Measurements from ENCODE around the gene L3MBTL3. TPM values are rescaled to one million over a fixed set of nuclear protein-coding genes. Genes with fewer than 3 reads are reported as not detected.

L3MBTL3 gene
- total RNA-seq, 1 donor from 2014 or later: 23.8 TPM

- no peak overlapping the region for H3K4me3 Mint-ChIP-seq
- peaks cover 4% of the 10 kb centered on the region for H3K4me1 Mint-ChIP-seq (ENCODE audit: unreplicated experiment)
- no peak for DNase-seq (ENCODE audit: extremely low spot score, unreplicated experiment)
- peaks cover 8% of the 10 kb centered on the region for H3K9me3 Mint-ChIP-seq
- no peak for TF ChIP-seq CTCF (conservative IDR thresholded peaks at IDR 0.05)
- peaks cover 49% of the 10 kb centered on the region for H3K36me3 Mint-ChIP-seq
- H3K27me3 Mint-ChIP-seq: no peaks in the 10 kb centered on the region
- no peak overlapping the region for H3K27ac Mint-ChIP-seq
These were observed 87.8 kb downstream of the L3MBTL3 start for GRCh38 chr6:130105996-130106704.

GRCh38 chr6:130107710-130108109, 89.3 kb downstream of the L3MBTL3 start:
- no peak overlapping the region for H3K4me3 Mint-ChIP-seq
- no peak for DNase-seq (ENCODE audit: extremely low spot score, unreplicated experiment)
- peaks cover 41% of the 10 kb centered on the region for H3K36me3 Mint-ChIP-seq
- H3K9me3 Mint-ChIP-seq: peaks cover 8% of the 10 kb centered on the region
- no peak overlapping the region for H3K27ac Mint-ChIP-seq
- H3K4me1 Mint-ChIP-seq (ENCODE audit: unreplicated experiment): peaks cover 6% of the 10 kb centered on the region
- no peak for TF ChIP-seq CTCF (conservative IDR thresholded peaks at IDR 0.05)
- H3K27me3 Mint-ChIP-seq: no peaks in the 10 kb centered on the region

- TF ChIP-seq CTCF (conservative IDR thresholded peaks at IDR 0.05): no peak
- Mint-ChIP-seq H3K4me1 (ENCODE audit: unreplicated experiment) (peaks cover 6% of the 10 kb centered on the region), H3K27ac (no peak overlapping the region), H3K27me3 (no peaks in the 10 kb centered on the region), H3K36me3 (peaks cover 44% of the 10 kb centered on the region), H3K4me3 (no peak overlapping the region), H3K9me3 (peaks cover 8% of the 10 kb centered on the region)
- no peak for DNase-seq (ENCODE audit: extremely low spot score, unreplicated experiment)
These were observed 92.7 kb downstream of the L3MBTL3 start for GRCh38 chr6:130111031-130111430.

GRCh38 chr6:130113201-130113710, 94.9 kb downstream of the L3MBTL3 start:
- no peaks in the 10 kb centered on the region for H3K27me3 Mint-ChIP-seq
- peaks cover 14% of the 10 kb centered on the region for H3K4me1 Mint-ChIP-seq (ENCODE audit: unreplicated experiment)
- no peak for TF ChIP-seq CTCF (conservative IDR thresholded peaks at IDR 0.05)
- peaks cover 8% of the 10 kb centered on the region for H3K9me3 Mint-ChIP-seq
- DNase-seq (ENCODE audit: extremely low spot score, unreplicated experiment): no peak
- H3K36me3 Mint-ChIP-seq: peaks cover 35% of the 10 kb centered on the region
- H3K4me3 Mint-ChIP-seq: no peak overlapping the region
- H3K27ac Mint-ChIP-seq: no peak overlapping the region

GRCh38 chr6:130115036-130115435, 96.7 kb downstream of the L3MBTL3 start:
- H3K36me3 Mint-ChIP-seq: peaks cover 23% of the 10 kb centered on the region
- no peaks in the 10 kb centered on the region for H3K27me3 Mint-ChIP-seq
- H3K9me3 Mint-ChIP-seq: no peaks in the 10 kb centered on the region
- no peak overlapping the region for H3K27ac Mint-ChIP-seq
- no peak for DNase-seq (ENCODE audit: extremely low spot score, unreplicated experiment)
- no peak overlapping the region for H3K4me3 Mint-ChIP-seq
- TF ChIP-seq CTCF (conservative IDR thresholded peaks at IDR 0.05): no peak
- peaks cover 17% of the 10 kb centered on the region for H3K4me1 Mint-ChIP-seq (ENCODE audit: unreplicated experiment)
